Neural cell (in vitro differentiated cells): ENCODE results near the gene DCTN3. TPM values are rescaled to one million over a fixed set of nuclear protein-coding genes. Genes with fewer than 3 reads are reported as not detected.

Experiments used
- H2AFZ ChIP-seq: fragments of 200-600, 300-800 bp; sonication (generic), shearing (Covaris generic); 2 replicates; pipeline ENCODE4 v1.6.0; 2014; ENCODE audit warnings: low read depth, mild to moderate bottlenecking, antibody characterized with exemption, low read length, moderate library complexity
- H3F3A ChIP-seq: fragments of 200-600 bp; shearing (Covaris generic); 2 replicates; pipeline ENCODE4 v1.6.1; 2016; ENCODE audit warnings: mild to moderate bottlenecking, moderate library complexity, mixed read lengths, antibody characterized with exemption, low read length; ENCODE audit not compliant: insufficient read depth, poor library complexity, severe bottlenecking
- H3K27ac ChIP-seq: fragments of 200-600, 300-800 bp; sonication (generic), shearing (Covaris generic); 2 replicates; pipeline ENCODE4 v1.5.1; 2014; ENCODE audit warnings: mild to moderate bottlenecking, low read length, moderate library complexity
- H3K27me3 ChIP-seq: fragments of 300-800, 200-600 bp; sonication (generic), shearing (Covaris generic); 2 replicates; pipeline ENCODE4 v1.6.0; 2014; ENCODE audit warnings: mild to moderate bottlenecking, low read depth, low read length, moderate library complexity; ENCODE audit not compliant: insufficient read depth
- H3K36me3 ChIP-seq: fragments of 300-800, 200-600 bp; sonication (generic), shearing (Covaris generic); 2 replicates; pipeline ENCODE4 v1.5.1; 2014; ENCODE audit warnings: mild to moderate bottlenecking, antibody characterized with exemption, low read length, moderate library complexity; ENCODE audit not compliant: insufficient read depth
- H3K4me2 ChIP-seq: fragments of 300-800, 200-600 bp; sonication (generic), shearing (Covaris generic); 2 replicates; pipeline ENCODE4 v1.6.0; 2014; ENCODE audit warnings: mild to moderate bottlenecking, low read length
- H3K4me3 ChIP-seq: fragments of 300-800, 200-600 bp; sonication (generic), shearing (Covaris generic); 2 replicates; pipeline ENCODE4 v1.5.1; 2014; ENCODE audit warnings: mild to moderate bottlenecking, low read length, moderate library complexity
- H3K79me2 ChIP-seq: fragments of 200-600 bp; shearing (Covaris generic); replicated peaks from 2 replicates; pipeline ENCODE4 v1.6.0; 2014; ENCODE audit warnings: mild to moderate bottlenecking, low read length, moderate library complexity; ENCODE audit not compliant: insufficient read depth
- H3K9ac ChIP-seq: fragments of 300-800, 200-600 bp; sonication (generic), shearing (Covaris generic); 2 replicates; pipeline ENCODE4 v1.6.1; 2016; ENCODE audit warnings: mild to moderate bottlenecking, low read length, mixed read lengths
- H3K9me2 ChIP-seq: fragments of 200-600 bp; shearing (Covaris generic); 2 replicates; pipeline ENCODE4 v1.6.1; 2016; ENCODE audit warnings: mild to moderate bottlenecking, low read length, mixed read lengths; ENCODE audit not compliant: insufficient read depth
- H3K9me3 ChIP-seq: fragments of 200-600, 300-800 bp; sonication (generic), shearing (Covaris generic); 2 replicates; pipeline ENCODE4 v1.6.1; 2016; ENCODE audit warnings: mild to moderate bottlenecking, mixed run types, low read length, moderate library complexity, mixed read lengths
- H4K20me1 ChIP-seq: fragments of 200-600 bp; shearing (Covaris generic); 2 replicates; pipeline ENCODE4 v1.6.1; 2016; ENCODE audit warnings: mild to moderate bottlenecking, mixed run types; ENCODE audit not compliant: insufficient read depth
- CTCF ChIP-seq: fragments of 450-650 bp; IDR thresholded peaks from 2 replicates; pipeline ENCODE4 v1.5.1; 2014; ENCODE audit warnings: antibody characterized with exemption, mild to moderate bottlenecking, moderate library complexity; ENCODE audit not compliant: poor library complexity, severe bottlenecking
- EP300 ChIP-seq: fragments of 450-650 bp; conservative IDR thresholded peaks from 2 replicates; pipeline ENCODE4 v1.6.1; 2014; ENCODE audit warnings: antibody characterized with exemption, mild to moderate bottlenecking, moderate library complexity; ENCODE audit not compliant: poor library complexity, severe bottlenecking
- EZH2 ChIP-seq: fragments of 200-600, 300-800 bp; shearing (Covaris generic), sonication (generic); IDR thresholded peaks from 2 replicates; pipeline ENCODE4 v1.6.1; 2014; ENCODE audit warnings: antibody characterized with exemption, low read length, borderline replicate concordance, mild to moderate bottlenecking; ENCODE audit not compliant: insufficient read depth, poor library complexity, severe bottlenecking
- MXI1 ChIP-seq: fragments of 450-650 bp; conservative IDR thresholded peaks from 2 replicates; pipeline ENCODE4 v1.6.1; 2014; ENCODE audit warnings: antibody characterized with exemption, mild to moderate bottlenecking; ENCODE audit not compliant: poor library complexity, severe bottlenecking
- POLR2AphosphoS5 ChIP-seq: IDR thresholded peaks from 2 replicates; pipeline ENCODE4 v1.6.1; 2012
- RAD21 ChIP-seq: fragments of 450-650 bp; conservative IDR thresholded peaks from 2 replicates; pipeline ENCODE4 v1.6.1; 2014; ENCODE audit warnings: antibody characterized with exemption, mild to moderate bottlenecking, moderate library complexity
- REST ChIP-seq: IDR thresholded peaks from 2 replicates; pipeline ENCODE4 v1.6.1; 2012; ENCODE audit warnings: borderline replicate concordance
- SMC3 ChIP-seq: fragments of 450-650 bp; conservative IDR thresholded peaks from 2 replicates; pipeline ENCODE4 v1.6.1; 2014; ENCODE audit warnings: antibody characterized with exemption, mild to moderate bottlenecking, moderate library complexity; ENCODE audit not compliant: poor library complexity
- TAF1 ChIP-seq: IDR thresholded peaks from 2 replicates; pipeline ENCODE4 v1.6.1; 2012; ENCODE audit warnings: low read depth
- polyA plus RNA-seq: library from polyadenylated mRNA; depleted of rRNA; stranded (reverse); fragments of >200 nt; gene quantifications from 2 replicates; pipeline ENCODE4 v1.2.3, GENCODE V29; 2014

DCTN3 gene
- polyA plus RNA-seq, 1 donor from 2014 or later = 380 TPM

- Histone ChIP-seq H3K36me3 (no peaks in the 10 kb centered on the region), H3K27ac (no peak overlapping the region), H3K27me3 (peaks cover 17% of the 10 kb centered on the region), H3K4me3 (no peak overlapping the region), H3K79me2 (peaks cover 6% of the 10 kb centered on the region), H3F3A (no peaks in the 10 kb centered on the region), H3K9me3 (no peaks in the 10 kb centered on the region), H3K9me2 (no peaks in the 10 kb centered on the region), H2AFZ (no peak overlapping the region), H3K4me2 (no peak overlapping the region), H4K20me1 (no peaks in the 10 kb centered on the region), H3K9ac (no peak overlapping the region)
- TF ChIP-seq RAD21 (no peak), CTCF (no peak)
Observed at GRCh38 chr9:34633166-34633565, 12.9 kb upstream of the DCTN3 start.

GRCh38 chr9:34630402-34631154, 10.3 kb upstream of the DCTN3 start:
- no peak overlapping the region for H3K9ac ChIP-seq
- TF ChIP-seq POLR2AphosphoS5 = no peak
- no peak for TF ChIP-seq EP300
- no peak for TF ChIP-seq TAF1
- no peak for TF ChIP-seq SMC3
- no peak for TF ChIP-seq MXI1
- TF ChIP-seq REST = no peak
- TF ChIP-seq CTCF = no peak
- no peak for TF ChIP-seq RAD21
- TF ChIP-seq EZH2 = no peak
- H3F3A ChIP-seq = no peaks in the 10 kb centered on the region
- no peak overlapping the region for H3K27ac ChIP-seq
- H3K36me3 ChIP-seq = no peaks in the 10 kb centered on the region
- no peaks in the 10 kb centered on the region for H3K9me3 ChIP-seq
- H2AFZ ChIP-seq = no peak overlapping the region
- H4K20me1 ChIP-seq = no peaks in the 10 kb centered on the region
- peaks cover 25% of the 10 kb centered on the region for H3K27me3 ChIP-seq
- no peaks in the 10 kb centered on the region for H3K9me2 ChIP-seq
- no peaks in the 10 kb centered on the region for H3K79me2 ChIP-seq
- H3K4me2 ChIP-seq = no peak overlapping the region
- H3K4me3 ChIP-seq = no peak overlapping the region
